ENCODE data around the gene ZNF22.
"Not testable (repeated sequence)": the region's sequence is repeated elsewhere in the genome, so short reads cannot be mapped to it uniquely, and the experiment has no call there.

ZNF22 gene

GRCh38 chr10:44992732-44993225 lies 7.9 kb upstream of the ZNF22 start:
- peak; percentile 19 for DNase-seq

GRCh38 chr10:44993226-44993921 lies 7.3 kb upstream of the ZNF22 start:
- DNase-seq, result peak; percentile 42

DNA sequence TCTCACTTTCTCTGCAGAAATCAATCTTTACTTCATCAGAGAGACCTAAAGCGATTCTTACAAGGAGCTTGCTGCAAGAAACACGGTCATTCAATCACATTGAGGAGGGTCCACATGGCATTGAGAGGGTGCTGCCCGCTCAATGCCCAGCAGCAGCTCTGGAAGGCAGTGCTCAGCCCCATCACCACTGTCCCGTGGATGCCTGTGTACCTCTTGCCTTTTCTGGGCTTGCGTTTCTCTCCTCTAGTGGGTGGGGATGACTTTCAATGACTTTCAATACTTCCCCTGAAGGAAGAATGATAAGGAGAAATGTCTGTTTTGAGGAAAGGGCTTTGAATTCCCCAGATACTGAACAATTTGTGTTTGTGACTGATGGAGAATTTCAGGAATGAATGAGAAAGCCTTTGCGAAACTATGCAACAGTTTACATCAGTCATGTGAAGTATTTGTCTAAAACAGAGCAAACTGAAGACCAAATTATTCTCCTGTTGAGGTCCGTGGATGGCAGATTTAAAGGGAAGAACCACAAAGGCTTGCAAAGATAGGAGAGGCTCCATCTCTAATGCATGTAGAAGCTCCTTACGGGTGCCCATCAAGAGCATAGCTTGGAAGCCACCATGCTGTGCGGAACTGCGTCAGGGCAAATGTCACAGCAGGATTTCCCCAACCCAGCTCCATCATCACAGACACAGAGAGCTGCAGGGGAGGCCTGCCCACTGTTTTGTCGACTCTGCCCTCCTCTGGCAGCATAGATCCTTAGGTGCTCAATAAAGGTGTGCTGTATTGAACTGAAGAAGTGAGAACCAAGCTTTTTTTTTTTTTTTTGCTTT lies 6.6 kb upstream of the ZNF22 start:
- DNase-seq, result no peak

- DNase-seq, result no peak
Measured at GRCh38 chr10:44994752-44995530, 5.8 kb upstream of the ZNF22 start.

DNA sequence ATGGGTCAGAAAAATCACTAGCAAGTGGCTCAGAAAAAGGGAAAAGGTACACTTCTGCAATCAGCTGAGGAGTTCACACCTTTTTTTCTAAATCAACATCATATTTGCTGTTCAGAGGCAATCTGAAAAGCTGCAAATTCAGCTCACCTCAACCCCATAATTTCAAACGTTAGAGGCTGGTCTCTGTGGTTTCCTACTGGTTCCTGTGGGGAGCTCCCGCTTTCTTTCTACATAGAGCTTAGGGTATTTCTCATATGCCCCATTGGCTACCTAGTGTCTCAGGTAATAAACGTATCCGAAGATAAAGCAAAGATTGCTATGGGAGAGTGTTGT lies 5.2 kb upstream of the ZNF22 start:
- no peak for DNase-seq

- DNase-seq, result no peak
Measured at GRCh38 chr10:44995914-44996669, 4.6 kb upstream of the ZNF22 start.

- no peak for DNase-seq
Measured at GRCh38 chr10:44997105-44997748, 3.5 kb upstream of the ZNF22 start.

DNA sequence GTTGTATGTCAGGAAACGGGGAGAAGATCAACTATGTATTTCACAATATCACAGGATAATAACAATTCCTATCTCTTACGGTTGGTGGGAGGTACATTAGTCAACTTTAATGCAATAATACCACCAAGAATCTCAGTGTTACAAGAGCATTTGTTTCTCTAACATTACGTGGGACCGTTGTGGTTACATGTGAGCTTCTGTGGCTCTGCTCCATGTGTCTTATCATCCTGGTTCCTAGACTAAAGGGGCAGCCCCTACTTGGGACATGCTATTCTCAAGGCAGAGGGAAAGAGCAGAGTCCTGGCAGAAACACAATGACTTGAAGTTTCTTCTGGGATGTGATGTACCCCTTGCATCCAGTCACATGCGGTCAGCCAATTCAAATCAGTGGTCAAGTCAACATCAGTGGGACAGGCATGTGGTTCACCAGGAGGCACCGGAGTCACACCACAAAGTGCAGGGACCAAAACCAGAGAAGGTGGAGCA lies 2.5 kb upstream of the ZNF22 start:
- DNase-seq, result no peak

- DNase-seq, result peak; percentile 66
Measured at GRCh38 chr10:45000138-45000751, 478 bp upstream of the ZNF22 start.

- peak; percentile 82 for DNase-seq
Measured at GRCh38 chr10:45001381-45002148, 842 bp downstream of the ZNF22 start.

GRCh38 chr10:45003432-45004000 lies 2.8 kb downstream of the ZNF22 start:
- DNase-seq, result no peak

GRCh38 chr10:45004661-45005060 lies 3.9 kb downstream of the ZNF22 start:
- no peak for DNase-seq

DNA sequence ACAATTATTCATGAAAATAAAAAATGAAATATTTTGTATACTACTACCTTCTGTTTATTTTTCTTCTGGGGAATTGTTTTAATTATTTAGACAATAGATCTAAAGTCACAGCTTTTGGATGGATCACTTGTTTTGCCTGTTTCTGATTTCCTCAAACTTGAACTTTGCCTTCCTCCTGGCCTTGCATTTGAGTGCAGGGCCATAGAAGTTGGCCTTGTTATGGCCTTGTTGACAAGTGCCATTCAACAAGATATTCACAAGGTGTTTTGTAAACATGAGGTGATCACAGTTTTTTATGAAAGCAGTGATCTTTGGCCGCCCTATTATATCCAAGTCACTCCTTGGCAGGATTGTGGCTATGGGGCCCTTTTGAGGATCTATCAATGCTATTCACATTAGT lies 4.6 kb downstream of the ZNF22 start:
- DNase-seq, result no peak

DNA sequence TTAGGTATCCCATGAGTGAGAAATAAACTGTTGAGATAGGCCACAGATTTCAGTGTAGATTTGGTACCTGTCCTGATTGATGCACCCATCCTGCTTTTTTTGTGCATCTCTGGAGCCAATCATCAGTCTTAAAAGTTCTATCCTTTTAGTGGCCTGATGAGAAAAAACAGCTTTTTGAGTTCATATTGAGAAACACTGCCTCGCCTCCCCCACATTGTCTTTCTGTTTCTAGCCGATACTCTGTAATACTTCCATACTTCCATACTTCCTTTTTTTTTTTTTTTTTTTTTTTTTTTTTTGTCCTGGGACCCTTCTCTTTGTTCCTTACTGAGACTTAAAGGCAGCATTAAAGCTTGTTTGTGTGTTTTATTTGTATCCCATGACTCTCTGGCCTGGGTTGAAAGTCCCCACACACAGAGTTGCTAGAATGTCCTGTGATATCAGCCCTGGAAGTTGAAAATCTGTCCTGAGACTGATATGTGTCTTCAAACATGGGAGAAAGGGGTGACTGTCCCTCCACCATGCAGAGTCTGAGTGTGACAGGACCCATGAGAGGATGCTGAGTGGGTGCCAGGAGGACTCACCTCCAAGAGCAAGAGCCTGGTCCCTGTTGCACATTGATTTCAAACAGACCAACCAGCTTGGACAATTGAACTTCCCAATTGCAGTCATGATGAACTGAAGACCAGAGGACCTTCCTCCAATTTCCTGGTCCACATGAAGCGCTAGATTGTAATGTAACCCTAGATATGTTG lies 5.7 kb downstream of the ZNF22 start:
- DNase-seq, result no peak

DNA sequence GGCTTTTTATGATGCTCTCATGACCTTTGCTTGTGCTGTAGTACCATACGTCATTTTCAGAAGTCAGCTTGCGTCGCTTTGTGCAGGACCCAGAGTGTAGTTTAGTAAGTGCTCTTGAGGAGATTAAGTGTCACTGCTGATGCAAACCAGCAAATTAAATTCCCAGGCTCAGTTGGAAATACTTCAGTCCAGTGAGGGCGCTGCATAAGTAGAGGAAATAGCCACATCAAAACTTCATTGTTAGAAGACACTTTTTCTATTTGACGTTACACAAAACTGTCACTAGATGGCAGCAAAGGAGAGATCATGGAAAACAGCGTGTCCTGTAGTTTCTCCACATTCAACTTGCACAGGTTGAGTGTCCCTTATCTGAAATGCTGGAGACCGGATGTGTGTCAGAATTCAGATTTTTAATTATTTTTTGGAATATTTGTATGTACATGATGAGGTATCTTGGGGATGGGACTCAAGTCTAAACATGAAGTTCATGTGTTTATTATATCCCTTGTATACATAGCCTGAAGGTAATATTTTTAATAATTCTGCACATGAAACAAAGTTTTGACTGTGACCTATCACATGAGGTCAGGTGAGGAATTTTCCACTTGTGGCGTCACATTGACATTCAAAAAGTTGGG lies 7.9 kb downstream of the ZNF22 start:
- DNase-seq, result no peak

GRCh38 chr10:45014557-45014956 lies 13.8 kb downstream of the ZNF22 start:
- not testable (repeated sequence) for DNase-seq

DNA sequence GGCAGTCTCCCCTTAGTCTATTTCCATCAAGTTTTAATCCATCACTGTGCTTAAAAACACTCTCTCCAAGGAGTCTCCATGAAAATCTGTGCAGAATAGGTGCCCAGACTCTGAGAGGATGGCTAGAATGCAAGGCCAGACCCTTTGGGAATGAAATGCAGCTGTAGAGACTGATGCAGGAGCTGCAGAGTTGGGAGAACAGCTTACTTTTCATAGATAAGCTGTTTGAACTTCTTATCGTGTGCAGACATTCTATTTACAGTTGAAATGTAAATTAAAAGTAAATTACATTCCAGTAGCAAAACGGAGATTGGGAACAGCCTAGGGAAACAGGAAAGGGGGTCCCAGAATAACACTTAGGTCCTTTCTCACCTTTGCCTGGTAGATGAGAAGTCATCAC lies 14.9 kb downstream of the ZNF22 start:
- no peak for DNase-seq

- no peak for DNase-seq
Measured at GRCh38 chr10:45023426-45023825, 22.7 kb downstream of the ZNF22 start.

- no peak for DNase-seq
Measured at GRCh38 chr10:45034301-45034700, 33.6 kb downstream of the ZNF22 start.
